Activated CD8-positive, alpha-beta memory T cell treated with anti-CD3 and anti-CD28 coated beads, Interleukin-2, amount 50 U/mL, for 24 hours (primary cell): ENCODE results near the gene RAD18.

Source experiments
- DNase-seq: peaks from one replicate; pipeline ENCODE4 v3.0.0-alpha.2; 2020; ENCODE audit errors: extremely low read depth

RAD18 gene

GRCh38 chr3:8895829-8896228 is 67.4 kb downstream of the RAD18 start:
- no peak for DNase-seq

DNA sequence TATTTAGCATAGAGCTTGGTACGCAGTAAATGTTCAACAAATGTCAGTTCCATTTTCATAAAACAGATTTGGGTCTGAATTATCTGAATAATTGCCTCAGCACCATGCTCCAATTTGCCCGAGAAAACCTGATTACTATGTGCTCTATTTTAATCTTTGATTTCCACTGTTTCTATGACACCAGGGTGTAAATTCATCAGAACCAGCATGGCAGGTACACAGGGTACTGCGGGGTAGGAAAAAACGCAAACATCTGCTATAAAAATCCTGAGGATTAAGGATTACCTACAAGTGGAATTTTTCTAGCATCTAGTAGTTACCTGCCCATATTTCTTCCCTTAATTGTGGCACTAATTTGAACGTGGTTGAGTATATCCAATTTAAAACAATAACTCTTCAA is 70.3 kb downstream of the RAD18 start:
- DNase-seq = no peak

DNA sequence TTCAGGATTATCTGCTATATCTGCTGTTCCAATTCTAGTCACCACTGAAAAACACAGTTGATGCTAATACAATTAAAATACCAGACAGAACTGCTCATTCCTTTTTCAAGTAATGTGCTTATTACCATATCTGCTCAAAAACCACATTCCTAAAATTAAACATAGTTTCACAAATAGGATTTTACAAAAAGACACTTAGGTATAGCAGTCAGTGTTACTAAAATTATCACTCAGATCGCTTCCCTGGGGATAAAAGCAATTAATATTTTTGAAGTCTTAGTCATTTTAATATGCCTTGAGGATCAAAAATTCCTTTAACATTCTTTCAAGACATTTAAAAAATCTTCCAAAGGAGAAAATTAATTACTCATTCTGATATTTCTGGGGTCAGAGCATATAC is 71.5 kb downstream of the RAD18 start:
- DNase-seq = no peak

DNA sequence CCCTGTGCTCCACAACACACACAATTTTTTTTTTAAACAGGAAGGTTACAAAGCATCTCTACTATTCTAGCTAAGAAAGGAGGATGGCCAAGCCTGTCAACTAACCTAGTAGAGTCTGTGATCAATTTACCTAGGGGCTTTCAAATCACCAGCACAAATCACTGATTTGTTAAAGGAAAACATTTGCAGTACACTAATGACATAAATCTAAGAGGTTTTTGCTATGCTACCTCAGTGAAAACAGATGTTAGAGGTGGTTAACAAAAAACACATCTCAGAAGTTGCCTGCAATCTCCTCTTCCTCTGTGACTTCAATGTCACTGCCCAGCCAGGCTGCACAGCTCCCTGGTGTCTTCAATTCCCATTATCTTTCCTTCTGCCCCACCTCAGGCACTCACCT is 72.0 kb downstream of the RAD18 start:
- no peak for DNase-seq

DNA sequence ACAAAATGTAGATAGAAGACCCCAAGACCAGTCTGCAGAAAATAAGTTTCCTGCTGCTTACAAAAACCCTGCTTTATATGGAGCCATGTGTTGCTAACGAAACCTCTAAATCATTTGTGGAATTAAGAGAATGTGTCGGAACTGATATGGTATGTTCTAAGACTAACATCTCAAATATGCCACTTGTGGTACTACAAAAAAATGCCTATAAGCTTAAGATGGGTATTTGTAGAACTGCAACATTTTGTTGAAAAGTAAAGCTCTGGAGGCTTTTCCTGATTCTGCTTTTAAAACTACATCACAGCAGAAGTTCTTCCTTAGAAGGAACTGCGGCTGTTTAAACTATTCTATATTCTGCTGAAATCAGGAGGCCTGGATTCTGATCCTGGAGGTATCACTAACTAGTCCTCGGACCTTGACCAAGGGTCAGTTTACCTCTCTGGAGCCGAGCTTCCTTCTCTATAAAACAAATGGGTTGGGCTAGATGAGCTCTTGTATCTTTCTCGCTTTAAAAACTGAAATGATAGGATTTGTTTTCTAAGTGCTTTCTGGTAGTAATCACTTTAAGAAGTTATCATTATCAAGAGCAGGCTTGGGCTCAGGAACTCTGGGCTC is 74.9 kb downstream of the RAD18 start:
- no peak for DNase-seq

DNA sequence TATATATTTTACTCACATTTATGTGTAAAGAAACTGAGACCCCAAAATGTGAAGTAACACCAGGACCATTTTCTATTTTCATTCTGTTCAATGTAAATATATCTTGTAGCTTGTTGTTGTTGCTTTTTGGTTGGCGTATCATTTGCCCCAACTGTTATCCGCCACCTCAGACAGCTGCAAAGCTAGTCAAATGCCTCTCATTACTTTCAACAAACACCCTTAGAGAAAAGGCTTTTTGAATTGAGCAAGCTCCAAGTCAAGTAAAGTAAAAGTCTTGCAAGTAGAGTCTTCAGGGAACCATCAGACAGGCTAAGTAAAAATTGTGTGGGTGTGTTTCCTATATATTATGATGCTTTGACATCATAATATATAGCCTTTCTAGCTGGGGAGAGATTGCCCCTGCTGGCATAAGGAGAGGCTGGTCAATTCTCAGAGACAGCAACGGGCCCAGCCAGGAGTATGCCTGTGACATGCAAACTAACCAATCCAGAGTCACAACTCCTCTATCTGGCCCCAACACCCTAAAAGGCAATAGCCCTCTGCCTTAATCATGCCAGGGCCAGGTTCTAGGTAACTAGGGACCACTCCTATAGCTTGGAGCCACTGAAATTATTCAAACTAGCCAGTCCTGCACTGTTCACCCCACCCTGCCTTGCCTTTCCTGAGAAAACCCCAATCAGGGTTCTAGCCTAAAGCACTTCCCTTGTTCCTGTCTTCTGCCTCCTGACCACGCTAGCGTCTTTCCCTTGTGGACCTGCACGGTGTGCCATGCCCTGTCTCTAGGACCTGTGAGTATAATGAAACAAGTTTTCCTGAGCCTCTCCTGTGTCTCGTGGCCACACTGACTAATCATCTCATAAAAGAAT is 75.6 kb downstream of the RAD18 start:
- no peak for DNase-seq

DNA sequence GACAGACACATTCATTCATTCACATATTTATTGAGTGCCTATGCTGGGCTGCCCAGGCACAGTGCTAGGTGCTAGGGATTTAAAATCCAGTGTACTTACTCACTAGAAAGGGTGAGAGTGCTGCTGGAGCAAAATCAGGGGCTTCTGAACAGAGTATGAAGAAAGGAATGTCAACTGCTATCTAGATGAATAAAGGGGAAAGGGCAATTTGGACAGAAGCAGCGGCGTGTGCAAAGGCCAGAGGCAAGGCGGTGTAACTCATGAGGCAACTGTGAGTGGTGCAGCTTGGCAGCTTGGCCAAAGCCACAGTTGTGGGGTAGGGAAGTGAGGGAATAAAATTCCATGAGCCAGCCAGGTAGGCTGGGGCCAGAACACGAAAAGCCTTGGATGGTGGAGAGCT is 76.7 kb downstream of the RAD18 start:
- no peak for DNase-seq

DNA sequence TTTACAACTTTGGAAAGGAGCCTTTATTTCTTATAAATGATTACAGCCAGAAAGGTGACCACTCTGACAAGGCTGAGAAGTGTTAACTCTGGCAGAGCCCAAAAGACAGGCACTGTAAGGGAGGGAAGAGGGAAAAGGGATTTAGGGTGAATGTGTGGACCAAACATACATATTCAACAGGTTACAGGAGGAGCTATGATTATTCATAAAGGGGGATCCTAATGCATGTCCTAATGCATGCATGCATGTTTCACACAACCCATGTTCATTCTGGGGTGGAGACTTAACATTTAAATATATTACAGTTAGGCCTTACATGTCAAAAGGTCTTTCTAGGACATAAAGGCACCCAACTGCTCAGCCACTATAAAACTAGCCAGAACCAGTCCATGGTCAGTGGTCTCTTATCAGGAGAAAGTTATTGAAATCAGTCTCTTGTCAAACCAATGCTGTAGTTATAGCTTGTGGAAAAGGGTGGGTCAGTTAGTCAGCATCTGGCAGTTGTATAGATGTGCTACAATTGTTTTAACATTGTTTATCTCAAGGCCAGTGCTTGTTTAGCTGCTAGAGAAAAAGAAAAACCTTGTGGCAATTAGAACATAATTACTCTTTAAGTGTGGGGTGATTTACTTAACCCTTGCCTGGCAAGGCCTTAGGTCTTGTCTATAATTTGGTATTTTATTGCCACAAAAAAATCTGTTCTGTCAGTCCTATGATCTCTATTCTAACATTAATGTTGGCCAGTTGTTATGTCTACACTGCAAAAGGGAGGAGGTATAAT is 77.5 kb downstream of the RAD18 start:
- no peak for DNase-seq

DNA sequence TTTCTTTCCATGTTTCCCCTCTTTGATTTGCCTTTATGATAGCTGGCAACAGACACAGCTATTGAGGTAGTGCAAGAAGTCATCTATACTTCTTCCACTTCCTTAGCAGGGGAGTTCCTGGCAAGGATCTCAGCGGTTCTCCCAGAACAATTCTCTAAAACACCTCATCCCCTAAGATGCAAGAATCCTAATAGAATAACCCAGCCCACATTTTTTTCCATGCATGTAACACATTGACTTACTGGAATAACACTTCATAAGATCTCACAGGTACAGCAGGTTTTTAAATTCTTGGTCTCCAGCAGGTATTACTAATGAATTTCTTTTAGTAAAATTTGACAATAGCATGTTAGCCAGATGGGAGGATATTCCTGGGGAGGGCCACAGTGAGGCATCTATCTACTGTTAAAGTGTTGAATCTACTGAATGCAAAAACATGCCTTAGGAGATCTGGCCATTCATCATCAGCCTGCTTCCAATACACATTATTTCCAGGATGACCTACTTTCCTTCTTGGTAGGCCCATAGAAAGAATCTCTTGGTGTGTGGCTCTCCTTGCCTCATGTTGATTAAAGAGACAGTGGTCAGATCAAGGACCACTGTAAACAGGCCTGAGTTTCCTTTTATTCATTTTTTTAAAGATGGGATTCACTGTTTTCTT is 78.5 kb downstream of the RAD18 start:
- no peak for DNase-seq

DNA sequence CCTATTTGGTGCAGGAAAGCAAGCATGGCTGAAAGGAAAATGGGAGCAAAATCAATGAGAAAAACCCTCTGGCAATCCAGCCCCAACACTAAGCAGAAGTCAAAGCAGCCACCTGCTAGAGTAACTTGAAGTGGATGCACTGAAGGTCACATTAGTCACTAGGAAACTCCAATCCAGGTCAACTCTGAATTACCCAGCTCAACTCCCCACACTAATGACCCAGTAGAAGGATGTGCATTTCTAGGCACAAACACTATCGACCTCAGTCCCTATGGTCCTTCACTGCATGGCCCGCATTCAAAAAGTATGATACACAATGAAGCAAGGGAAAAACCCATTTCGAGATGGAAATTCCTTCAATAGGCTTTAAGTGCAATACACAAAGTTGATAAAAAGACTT is 80.6 kb downstream of the RAD18 start:
- no peak for DNase-seq

DNA sequence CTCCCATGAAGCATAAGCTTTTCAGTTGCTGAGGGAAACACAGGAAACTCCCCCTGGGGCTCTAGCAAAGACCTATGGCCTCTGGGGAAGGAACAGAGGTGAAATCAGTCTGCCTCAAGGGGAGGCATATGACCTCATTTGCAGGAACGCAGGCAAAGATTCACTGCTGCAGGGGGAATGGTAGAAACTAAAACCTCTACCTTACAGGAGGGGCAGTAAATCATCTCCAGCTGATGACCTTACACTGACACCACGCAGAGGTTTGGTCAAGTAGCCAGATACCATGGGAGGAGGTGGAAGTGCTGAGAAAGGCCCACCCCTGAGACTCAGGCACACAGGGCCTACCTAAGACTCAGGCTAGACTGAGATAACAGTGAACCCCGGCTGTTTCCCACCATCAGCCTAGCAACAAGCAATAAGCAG is 81.1 kb downstream of the RAD18 start:
- DNase-seq = no peak

DNA sequence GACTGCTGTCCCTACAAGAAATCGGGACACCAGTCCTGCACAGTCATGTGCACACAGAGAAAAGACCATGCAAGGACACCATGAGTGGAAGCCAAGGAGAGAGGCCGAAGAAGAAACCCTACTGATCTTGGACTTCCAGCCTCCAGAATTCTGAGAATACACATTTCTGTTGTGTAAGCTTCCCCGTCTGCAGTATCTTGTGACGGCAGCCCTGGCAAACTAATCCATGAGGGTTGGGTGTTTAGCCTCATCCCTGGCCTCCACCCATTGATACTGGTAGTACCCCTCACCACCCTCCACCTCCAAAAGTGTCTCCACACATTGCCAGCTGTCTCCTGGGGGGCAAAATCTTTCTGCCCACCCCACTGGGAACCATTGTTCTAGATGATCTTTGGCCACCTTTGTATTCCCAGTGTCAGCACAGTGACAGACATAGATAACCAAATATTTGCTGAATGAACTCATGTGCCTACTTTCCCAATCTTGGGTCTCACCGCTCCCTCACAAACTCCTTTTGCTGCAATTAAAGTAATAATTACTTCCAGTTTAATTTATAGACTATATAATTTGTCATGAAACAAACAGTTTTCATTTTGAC is 83.8 kb downstream of the RAD18 start:
- no peak for DNase-seq

DNA sequence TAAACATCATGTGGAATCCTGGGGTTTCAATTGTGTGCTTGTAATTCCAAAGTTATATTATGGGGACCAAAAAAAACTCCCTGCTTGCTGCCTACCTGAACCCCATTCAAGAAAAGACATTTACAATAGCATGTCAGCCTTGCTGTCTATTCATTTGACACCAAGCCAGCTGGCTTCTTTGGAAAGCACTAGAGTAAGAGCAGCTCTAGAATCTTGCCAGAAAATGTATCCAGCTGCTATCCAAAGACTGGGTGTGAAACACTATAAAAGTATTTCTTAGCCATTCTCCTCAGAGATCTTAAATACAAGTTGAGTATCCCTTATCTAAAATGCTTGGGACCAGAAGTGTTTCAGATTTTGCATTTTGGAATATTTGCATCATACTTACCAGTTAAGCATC is 87.4 kb downstream of the RAD18 start:
- DNase-seq = no peak

DNA sequence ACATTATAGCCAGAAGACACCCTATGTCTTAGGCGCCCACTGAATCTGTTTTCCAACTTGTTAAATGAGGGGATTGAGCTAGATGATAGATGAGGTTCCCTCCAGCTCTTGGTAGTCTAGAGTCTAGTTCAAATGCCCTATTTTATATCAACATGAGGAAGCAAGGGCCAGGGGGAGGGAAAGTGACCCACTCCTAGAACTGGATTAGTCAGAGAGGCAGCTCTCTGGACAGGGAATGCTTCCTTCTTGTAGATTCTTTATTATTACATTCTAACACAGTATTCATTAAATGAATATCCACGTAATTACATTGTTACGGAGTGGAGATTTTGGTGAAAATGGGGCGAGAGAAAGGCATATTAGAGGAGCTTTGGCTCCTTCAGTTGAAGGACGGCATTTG is 89.5 kb downstream of the RAD18 start:
- DNase-seq = no peak

GRCh38 chr3:8872261-8872660 is 91.0 kb downstream of the RAD18 start:
- no peak for DNase-seq

- no peak for DNase-seq
Observed at GRCh38 chr3:8871306-8871705, 92.0 kb downstream of the RAD18 start.

DNA sequence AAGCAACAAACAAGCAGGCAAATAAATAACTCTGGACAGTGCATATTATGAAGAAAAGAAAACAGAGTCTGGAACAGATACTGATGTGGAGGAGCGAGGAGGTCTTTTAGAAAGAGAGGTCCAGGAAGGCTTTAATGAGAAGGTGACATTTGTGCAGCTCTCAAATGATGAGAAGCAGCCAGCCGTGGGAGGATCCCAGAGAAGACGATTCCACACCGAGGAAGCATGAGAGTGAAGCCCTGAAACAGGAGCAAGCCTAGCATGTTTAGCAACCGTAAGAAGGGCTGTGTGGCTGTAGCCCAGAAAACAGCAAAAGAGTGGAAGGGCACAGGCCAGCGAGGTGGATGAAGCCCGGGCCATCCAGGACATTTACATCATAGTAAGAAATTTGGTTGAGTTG is 93.1 kb downstream of the RAD18 start:
- DNase-seq = no peak

DNA sequence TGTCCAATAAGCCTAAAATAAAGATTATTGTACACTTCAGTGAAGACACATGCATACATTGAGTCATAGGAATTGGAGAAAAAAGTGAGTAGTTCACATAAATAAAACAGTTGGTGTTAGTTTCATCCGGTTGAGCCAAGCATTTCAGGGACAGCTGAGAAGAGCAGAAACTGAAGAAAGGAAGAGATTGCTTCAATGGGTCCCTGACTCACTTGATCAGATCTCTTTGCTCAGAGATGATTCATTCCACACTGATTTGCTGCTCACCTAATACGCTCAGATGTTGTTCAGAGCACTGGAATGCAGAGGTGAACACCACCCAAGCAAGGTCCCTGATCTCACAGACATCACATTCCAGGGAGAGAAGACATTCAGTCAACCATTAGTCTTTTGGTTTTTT is 93.7 kb downstream of the RAD18 start:
- DNase-seq = no peak

DNA sequence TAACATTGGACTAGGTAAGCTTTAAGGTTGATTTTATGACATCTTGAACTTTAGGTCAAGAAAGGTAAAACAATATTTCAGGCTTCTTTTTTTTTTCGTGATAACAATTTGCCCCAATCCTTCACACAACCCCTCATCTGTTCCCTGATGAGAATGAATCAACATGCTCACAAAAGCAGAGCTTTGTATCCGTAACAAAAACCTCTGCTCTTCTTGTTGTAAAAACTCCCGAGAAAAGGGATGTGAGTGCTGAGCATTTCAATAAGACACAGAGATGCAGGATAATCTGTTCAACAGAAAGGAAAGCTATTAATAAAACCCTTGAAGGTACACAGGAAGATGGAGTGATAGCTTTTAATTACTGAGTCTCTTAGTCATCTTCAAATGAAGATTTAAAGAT is 94.3 kb downstream of the RAD18 start:
- DNase-seq = no peak

DNA sequence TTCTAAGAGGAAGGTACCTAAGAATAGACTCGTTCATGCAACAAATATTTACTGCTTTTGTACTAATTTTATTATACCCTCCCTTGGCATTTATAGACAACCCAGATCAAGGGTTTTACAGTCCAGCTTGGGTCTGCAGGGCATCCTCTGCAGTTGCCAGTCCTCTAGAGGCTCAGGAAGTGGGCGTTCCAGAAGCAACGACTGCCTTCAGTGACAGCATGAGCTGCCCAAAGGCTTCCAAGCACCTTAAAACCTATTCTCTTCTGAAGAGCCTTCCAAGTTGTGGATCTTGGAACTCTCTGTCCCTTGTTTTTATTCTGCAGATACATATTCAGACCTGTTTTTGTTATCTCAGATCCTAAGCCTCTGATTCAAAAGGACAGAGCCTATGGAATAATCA is 95.6 kb downstream of the RAD18 start:
- DNase-seq = no peak

DNA sequence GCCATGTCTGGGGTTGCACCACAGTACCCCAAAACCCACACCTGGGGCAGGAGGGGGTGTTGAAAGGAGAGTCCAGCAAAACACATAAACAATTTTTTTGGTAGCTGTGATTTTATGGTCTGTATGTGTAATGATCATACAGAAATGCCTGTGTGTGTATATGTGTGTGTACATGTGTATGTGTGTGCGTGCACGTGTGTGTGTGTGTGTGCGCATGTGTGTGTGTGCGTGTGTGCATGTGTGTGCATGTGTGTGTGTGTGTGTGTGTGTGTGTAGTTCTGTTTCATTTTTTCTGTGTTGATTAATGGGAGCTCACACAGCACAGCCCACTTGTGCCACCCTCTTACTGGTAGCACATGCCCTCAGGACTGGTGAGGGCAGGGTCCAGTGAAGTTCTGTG is 97.6 kb downstream of the RAD18 start:
- no peak for DNase-seq
